Measurements from ENCODE around the gene XRCC6.
A peak's percentile ranks its signal among the peaks of the same experiment; 100 is the strongest.

XRCC6 gene

DNA sequence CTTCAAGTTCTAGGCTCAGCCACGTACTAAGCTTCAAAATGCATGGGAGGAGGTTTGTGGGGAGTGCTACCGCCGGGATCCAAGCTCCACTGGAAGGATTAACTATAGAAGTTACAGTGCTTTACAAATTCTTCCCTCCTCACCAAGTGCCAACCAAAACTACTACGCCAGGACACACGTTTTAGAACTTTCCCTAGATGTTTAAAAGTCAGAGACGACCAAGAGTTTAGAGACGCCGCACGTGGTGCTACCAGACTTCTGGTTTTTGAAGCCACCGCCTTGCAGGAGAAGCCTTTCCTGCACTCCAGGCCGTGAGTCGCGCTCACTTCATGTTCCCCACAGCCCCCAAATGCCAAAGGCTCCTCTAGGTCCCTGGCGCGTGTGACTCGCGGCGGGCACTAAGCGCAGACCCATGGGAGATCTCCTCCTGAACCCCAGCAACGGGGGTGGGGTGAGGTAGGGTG is 66.8 kb downstream of the XRCC6 start:
- TF ChIP-seq, protein P1, sequence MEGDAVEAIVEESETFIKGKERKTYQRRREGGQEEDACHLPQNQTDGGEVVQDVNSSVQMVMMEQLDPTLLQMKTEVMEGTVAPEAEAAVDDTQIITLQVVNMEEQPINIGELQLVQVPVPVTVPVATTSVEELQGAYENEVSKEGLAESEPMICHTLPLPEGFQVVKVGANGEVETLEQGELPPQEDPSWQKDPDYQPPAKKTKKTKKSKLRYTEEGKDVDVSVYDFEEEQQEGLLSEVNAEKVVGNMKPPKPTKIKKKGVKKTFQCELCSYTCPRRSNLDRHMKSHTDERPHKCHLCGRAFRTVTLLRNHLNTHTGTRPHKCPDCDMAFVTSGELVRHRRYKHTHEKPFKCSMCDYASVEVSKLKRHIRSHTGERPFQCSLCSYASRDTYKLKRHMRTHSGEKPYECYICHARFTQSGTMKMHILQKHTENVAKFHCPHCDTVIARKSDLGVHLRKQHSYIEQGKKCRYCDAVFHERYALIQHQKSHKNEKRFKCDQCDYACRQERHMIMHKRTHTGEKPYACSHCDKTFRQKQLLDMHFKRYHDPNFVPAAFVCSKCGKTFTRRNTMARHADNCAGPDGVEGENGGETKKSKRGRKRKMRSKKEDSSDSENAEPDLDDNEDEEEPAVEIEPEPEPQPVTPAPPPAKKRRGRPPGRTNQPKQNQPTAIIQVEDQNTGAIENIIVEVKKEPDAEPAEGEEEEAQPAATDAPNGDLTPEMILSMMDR (IDR thresholded peaks at IDR 0.05; ENCODE audit: borderline replicate concordance, insufficient read depth, low read depth, low read length): no peak
- H3K4me3 ChIP-seq (ENCODE audit: low read depth, low read length): peak overlapping the region; percentile 93

DNA sequence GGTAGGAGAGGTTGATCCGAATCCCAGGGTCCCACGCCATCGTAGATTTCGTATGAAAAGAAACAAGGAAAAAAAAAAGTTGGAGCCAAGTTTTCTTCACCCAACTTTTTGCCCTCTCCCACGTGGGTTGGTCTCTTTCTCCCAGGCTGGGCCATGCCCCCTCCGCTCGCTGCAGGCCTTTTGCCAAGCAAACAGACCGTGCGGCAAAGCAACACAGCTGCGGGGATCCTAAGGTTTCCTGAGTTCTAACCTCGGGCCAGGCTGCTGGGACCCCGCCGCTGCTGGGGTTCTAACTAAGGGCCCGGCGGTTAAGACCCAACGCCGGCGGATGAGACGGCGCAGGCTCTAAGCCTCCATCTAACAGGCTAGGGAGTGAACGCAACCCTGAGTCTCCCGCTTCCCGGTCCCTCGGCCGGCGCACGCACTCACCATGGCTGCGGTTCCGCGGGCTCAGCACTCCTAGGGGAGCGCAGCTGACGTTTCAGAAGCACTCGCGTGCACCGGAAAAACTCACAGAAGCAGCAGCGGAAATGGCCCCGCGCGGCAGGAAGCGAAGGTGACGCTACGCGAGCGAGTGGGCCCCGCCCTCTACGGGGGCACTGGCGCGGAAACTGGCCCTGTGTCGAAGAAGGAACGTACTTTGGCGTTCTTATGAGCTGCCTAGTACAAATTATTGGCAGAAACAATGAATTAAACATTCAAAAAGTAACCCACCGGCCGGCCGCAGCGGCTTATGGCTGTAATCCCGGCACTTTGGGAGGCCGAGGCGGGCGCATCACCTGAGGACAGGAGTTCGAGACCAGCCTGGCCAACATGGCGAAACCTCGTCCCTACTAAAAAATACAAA is 67.5 kb downstream of the XRCC6 start, which contains the start of gene SNU13:
Gene SNU13 (minus strand): TSS at position 503 of the 847 bp plus-strand sequence. CDS start 71 bp downstream, at position 432.
- TF ChIP-seq, protein P1 (IDR thresholded peaks at IDR 0.05; ENCODE audit: borderline replicate concordance, insufficient read depth, low read depth, low read length): no peak
- H3K4me3 ChIP-seq (ENCODE audit: low read depth, low read length): peak within 1 kb of the TSS; percentile 93

DNA sequence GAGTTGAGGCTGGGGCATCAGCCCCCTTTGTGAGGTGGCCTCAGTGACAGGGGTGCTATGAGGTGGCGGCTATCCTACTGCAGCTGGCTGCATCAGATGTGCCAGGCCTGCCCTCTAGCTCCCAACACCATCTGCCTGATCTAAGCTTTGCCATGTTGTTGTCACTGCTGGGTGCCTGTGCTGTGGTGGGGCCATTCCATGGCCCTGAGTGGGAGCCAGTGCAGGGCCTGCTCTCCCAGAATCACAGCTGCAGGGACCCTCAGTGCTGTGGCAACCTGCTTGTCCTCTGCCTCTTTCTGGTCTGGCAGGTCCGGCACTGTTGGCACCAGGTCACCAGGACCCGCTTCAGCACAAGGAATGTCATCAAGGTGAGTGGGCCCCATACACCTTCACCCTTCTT is 69.4 kb downstream of the XRCC6 start:
- H3K4me3 ChIP-seq (ENCODE audit: low read depth, low read length): no peak overlapping the region

DNA sequence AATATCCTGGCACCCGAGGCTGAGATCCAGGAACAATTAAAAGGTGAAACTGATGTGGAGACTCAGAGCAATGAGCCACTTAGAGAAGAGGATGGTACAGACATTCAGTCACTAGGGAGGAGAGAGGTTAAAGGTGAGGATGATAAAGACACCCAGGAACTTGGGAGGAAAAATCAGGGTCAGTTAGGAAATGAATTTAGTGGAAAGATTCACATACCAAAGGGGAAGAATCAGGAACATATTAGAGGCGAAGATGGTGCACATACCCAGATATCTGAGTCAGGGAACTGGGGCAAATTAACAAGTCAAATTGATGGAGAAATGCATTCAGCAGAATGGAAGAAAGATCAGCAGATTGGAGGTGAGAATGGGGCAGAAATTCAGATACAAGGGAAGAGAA is 74.1 kb downstream of the XRCC6 start:
- no peak overlapping the region for H3K4me3 ChIP-seq (ENCODE audit: low read depth, low read length)
- TF ChIP-seq, protein P1 (IDR thresholded peaks at IDR 0.05; ENCODE audit: borderline replicate concordance, insufficient read depth, low read depth, low read length): no peak

More for the DNA sequence above, 69.4 kb downstream of the XRCC6 start:
- TF ChIP-seq, protein P1 (IDR thresholded peaks at IDR 0.05; ENCODE audit: borderline replicate concordance, insufficient read depth, low read depth, low read length): no peak

DNA sequence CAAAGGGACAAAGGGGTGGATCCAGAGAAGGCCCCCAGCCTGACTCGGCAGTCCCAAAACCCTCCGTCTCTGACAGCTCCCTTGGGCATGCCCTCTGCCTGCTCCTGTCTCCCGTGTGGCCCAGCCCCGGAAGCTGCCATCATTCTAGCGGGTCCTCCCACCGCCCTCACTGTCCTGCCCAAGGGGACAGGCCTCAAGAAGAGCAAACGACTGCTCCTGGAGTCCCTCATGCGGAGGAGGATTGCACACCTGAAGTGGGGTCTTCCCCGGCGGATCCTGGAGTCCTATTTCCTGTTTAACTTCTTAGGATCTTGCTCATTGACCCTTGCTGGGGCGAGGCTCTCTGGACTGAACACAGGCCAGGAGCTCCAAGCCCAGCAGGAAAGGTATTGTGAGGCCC is 75.6 kb downstream of the XRCC6 start:
- H3K4me3 ChIP-seq (ENCODE audit: low read depth, low read length): no peak overlapping the region
- TF ChIP-seq, protein P1 (IDR thresholded peaks at IDR 0.05; ENCODE audit: borderline replicate concordance, insufficient read depth, low read depth, low read length): no peak

DNA sequence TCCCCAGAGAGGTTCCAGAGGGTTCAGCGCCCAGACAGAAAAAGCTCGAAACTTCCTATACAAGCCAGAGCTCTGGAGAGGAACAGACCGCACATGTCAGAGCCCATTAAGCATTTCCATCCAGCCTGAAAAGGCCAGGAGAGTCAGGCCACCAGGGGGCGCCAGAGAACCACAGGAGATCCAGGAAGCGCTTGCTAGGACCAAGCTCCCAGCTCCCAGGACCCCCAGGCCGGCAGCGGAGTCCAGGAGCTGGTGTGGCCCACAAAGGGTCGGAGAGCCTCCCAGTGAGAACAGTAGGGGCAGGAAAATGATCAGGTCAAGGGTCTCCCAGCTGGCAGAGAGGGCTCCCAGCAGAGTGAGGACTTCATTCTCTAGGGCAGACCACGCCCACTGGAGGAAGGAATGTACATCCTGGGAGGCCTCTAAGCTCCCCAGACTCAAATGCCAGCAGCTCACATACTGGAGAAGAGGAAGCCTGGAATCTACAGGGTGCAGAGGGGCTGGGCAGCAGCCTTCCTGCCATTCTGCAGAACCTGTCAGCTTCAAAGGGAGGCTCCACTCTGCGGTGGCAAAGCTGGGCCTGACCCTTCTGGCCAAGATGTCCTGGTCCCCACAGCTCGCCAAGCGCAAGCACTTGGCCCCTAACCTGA is 76.2 kb downstream of the XRCC6 start:
- TF ChIP-seq, protein P1 (IDR thresholded peaks at IDR 0.05; ENCODE audit: borderline replicate concordance, insufficient read depth, low read depth, low read length): peak; percentile 93
- H3K4me3 ChIP-seq (ENCODE audit: low read depth, low read length): peak overlapping the region; percentile 7
